Neutrophil (primary cell): ENCODE data around the gene TNFRSF18.

Source experiments
- H3K27ac ChIP-seq: fragments of 200-600 bp; sonication (generic); 2 replicates; pipeline ENCODE4 v1.5.1; 2016; ENCODE audit warnings: mild to moderate bottlenecking, moderate library complexity
- H3K27me3 ChIP-seq: fragments of 200-600 bp; sonication (generic); 2 replicates; pipeline ENCODE4 v1.6.0; 2016; ENCODE audit warnings: mild to moderate bottlenecking
- H3K36me3 ChIP-seq: fragments of 200-600 bp; sonication (generic); 2 replicates; pipeline ENCODE4 v1.5.1; 2017
- H3K4me1 ChIP-seq, 2 experiments: fragments of 200-600 bp in 1 of 2; sonication (generic) in 1 of 2; 1 replicate in 1 of 2; 2 replicates in 1 of 2; pipeline versions ENCODE4 v1.5.1 to v1.6.1; 2013 to 2016; ENCODE audit warnings: low read depth in 1 of 2, low read length in 1 of 2, mild to moderate bottlenecking in 1 of 2, moderate library complexity in 1 of 2; ENCODE audit not compliant: control insufficient read depth in 1 of 2, insufficient read depth in 1 of 2
- H3K4me3 ChIP-seq, 2 experiments: fragments of 200-600 bp in 1 of 2; sonication (generic) in 1 of 2; 1 replicate in 1 of 2; 2 replicates in 1 of 2; pipeline ENCODE4 v1.5.1; 2013 to 2016; ENCODE audit warnings: low read depth in 1 of 2, low read length in 1 of 2, mild to moderate bottlenecking in 1 of 2, moderate library complexity in 1 of 2
- H3K9me3 ChIP-seq: fragments of 200-600 bp; sonication (generic); 2 replicates; pipeline ENCODE4 v1.5.1; 2016
- CTCF ChIP-seq: fragments of 200-600 bp; sonication (generic); IDR thresholded peaks from 2 replicates; pipeline ENCODE4 v1.5.1; 2016; ENCODE audit warnings: antibody characterized with exemption

TNFRSF18 gene

DNA sequence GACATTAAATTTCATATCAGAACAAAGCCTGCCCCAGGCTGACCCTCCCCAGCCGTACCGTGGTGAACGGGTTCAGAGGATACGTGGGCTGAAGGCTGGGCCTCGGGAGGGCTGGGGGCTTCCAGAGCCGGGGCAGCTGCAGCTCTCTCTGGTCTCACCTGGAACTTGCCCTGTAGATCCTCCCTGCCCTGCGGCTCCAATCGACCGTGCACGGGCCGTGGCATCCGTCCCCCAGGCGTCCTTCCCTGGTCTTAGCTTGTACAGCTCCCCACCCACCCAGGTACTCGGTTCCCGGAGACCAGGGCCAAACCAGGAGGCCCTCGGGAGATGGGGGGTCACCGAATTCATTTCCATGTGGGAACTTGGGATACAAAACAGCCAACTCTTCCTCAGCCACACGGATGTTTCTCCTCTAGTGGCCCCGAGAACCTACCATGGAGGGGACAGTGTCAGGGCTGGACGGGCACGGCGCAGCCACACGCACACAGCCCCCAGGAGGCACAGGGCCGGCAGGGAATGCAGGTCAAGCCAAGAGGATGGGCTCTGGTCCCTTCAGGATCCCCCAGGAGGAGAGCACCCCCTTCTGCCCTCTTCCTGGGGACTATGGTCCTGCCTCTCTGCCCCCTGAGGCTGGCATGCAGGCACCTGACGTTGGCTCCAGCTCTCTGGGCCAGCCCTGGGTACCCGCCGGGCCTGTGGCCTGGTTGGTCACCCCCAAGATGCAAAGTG is 28.8 kb upstream of the TNFRSF18 start:
- H3K4me1 ChIP-seq = peaks cover 19 to 20% of the 10 kb centered on the region in 2 experiments
- no peak for TF ChIP-seq CTCF
- no peak overlapping the region for H3K27ac ChIP-seq

GRCh38 chr1:1234180-1234808 is 27.9 kb upstream of the TNFRSF18 start:
- Histone ChIP-seq H3K9me3 (no peaks in the 10 kb centered on the region), H3K4me1 (peaks cover 22 to 27% of the 10 kb centered on the region in 2 experiments), H3K36me3 (no peaks in the 10 kb centered on the region), H3K27me3 (peaks cover 26% of the 10 kb centered on the region), H3K4me3 (no peak overlapping the region), H3K27ac (no peak overlapping the region)
- TF ChIP-seq CTCF = no peak

More for the DNA sequence above, 28.8 kb upstream of the TNFRSF18 start:
- Histone ChIP-seq H3K9me3 (no peaks in the 10 kb centered on the region), H3K27me3 (peaks cover 35% of the 10 kb centered on the region), H3K36me3 (no peaks in the 10 kb centered on the region), H3K4me3 (no peak overlapping the region)

GRCh38 chr1:1233567-1233892 is 27.1 kb upstream of the TNFRSF18 start:
- no peaks in the 10 kb centered on the region for H3K9me3 ChIP-seq
- no peak overlapping the region for H3K4me3 ChIP-seq
- no peak for TF ChIP-seq CTCF
- peaks cover 6% of the 10 kb centered on the region for H3K36me3 ChIP-seq
- peaks cover 18% of the 10 kb centered on the region for H3K27me3 ChIP-seq
- H3K4me1 ChIP-seq = peaks cover 22 to 27% of the 10 kb centered on the region in 2 experiments
- H3K27ac ChIP-seq = no peak overlapping the region

DNA sequence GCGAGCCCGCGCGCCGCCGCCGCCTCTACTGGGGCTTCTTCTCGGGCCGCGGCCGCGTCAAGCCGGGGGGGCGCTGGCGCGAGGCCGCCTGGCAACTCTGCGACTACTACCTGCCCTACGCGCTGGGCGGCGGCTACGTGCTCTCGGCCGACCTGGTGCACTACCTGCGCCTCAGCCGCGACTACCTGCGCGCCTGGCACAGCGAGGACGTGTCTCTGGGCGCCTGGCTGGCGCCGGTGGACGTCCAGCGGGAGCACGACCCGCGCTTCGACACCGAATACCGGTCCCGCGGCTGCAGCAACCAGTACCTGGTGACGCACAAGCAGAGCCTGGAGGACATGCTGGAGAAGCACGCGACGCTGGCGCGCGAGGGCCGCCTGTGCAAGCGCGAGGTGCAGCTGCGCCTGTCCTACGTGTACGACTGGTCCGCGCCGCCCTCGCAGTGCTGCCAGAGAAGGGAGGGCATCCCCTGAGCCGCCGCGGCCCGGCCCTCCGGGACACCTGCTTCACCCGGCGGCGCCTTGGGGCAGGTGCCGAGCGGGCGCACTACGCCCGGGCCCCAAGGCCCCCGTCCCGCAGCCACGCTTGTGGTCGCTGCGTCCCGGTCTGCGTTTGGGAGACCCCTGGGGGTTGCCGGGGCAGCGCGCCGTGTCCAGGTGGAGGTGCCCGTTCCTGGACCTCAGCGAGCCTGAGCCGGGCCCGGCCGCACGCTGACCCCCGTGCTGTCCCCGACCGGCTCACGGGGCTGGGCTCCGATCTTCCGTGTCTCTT is 26.6 kb upstream of the TNFRSF18 start:
- Histone ChIP-seq H3K4me1 (peaks cover 22 to 27% of the 10 kb centered on the region in 2 experiments), H3K4me3 (peak overlapping the region in 1 of 2 experiments; percentile 64), H3K27ac (peak overlapping the region; percentile 58), H3K27me3 (peaks cover 13% of the 10 kb centered on the region), H3K9me3 (no peaks in the 10 kb centered on the region), H3K36me3 (peaks cover 12% of the 10 kb centered on the region)
- no peak for TF ChIP-seq CTCF

- Histone ChIP-seq H3K9me3 (no peaks in the 10 kb centered on the region), H3K36me3 (peaks cover 19% of the 10 kb centered on the region), H3K27ac (peak within 1 kb of the TSS; percentile 85), H3K4me1 (peaks cover 22 to 27% of the 10 kb centered on the region in 2 experiments), H3K27me3 (peaks cover 6% of the 10 kb centered on the region), H3K4me3 (peak within 1 kb of the TSS; percentile 80 to 95)
- no peak for TF ChIP-seq CTCF
Observed at GRCh38 chr1:1232208-1232795, 25.9 kb upstream of the TNFRSF18 start, which contains the start of gene B3GALT6. Gene B3GALT6, plus strand, starts transcription at chr1:1232237. Its CDS starts 42 bp downstream, at chr1:1232279.
